ENCODE measurements around the gene EXOC4.

Gene EXOC4

GRCh38 chr7:133491846-133492652 is 239.2 kb downstream of the EXOC4 start:
- DNase-seq (no peak), ATAC-seq (replicated peaks) (no peak)
- H3K4me1 Mint-ChIP-seq: peaks cover 0 to 7% of the 10 kb centered on the region in 2 donors
- no peak overlapping the region for H3K4me3 Mint-ChIP-seq
- no peaks in the 10 kb centered on the region for H3K27me3 Mint-ChIP-seq
- H3K36me3 Mint-ChIP-seq: peaks cover 32 to 44% of the 10 kb centered on the region in 2 donors
- no peak overlapping the region for H3K27ac Mint-ChIP-seq
- no peaks in the 10 kb centered on the region for H3K9me3 Mint-ChIP-seq

- Mint-ChIP-seq H3K9me3 (no peaks in the 10 kb centered on the region), H3K4me3 (no peak overlapping the region), H3K4me1 (peaks cover 0 to 1% of the 10 kb centered on the region in 2 donors), H3K27me3 (no peaks in the 10 kb centered on the region), H3K27ac (no peak overlapping the region), H3K36me3 (peaks cover 20 to 34% of the 10 kb centered on the region in 2 donors)
- ATAC-seq (replicated peaks) (no peak), DNase-seq (no peak)
Observed at GRCh38 chr7:133497061-133497460, 244.2 kb downstream of the EXOC4 start.

GRCh38 chr7:133501771-133502170 is 248.9 kb downstream of the EXOC4 start:
- H3K36me3 Mint-ChIP-seq: peaks cover 8 to 15% of the 10 kb centered on the region in 2 donors
- no peak for ATAC-seq (replicated peaks)
- H3K27me3 Mint-ChIP-seq: no peaks in the 10 kb centered on the region
- H3K4me1 Mint-ChIP-seq: no peaks in the 10 kb centered on the region
- no peaks in the 10 kb centered on the region for H3K9me3 Mint-ChIP-seq
- no peak for DNase-seq
- H3K4me3 Mint-ChIP-seq: no peak overlapping the region
- no peak overlapping the region for H3K27ac Mint-ChIP-seq

GRCh38 chr7:133502498-133502897 is 249.6 kb downstream of the EXOC4 start:
- ATAC-seq (replicated peaks): no peak
- H3K4me3 Mint-ChIP-seq: no peak overlapping the region
- H3K4me1 Mint-ChIP-seq: no peaks in the 10 kb centered on the region
- no peak for DNase-seq
- H3K36me3 Mint-ChIP-seq: peaks cover 4 to 11% of the 10 kb centered on the region in 2 donors
- no peaks in the 10 kb centered on the region for H3K9me3 Mint-ChIP-seq
- H3K27me3 Mint-ChIP-seq: no peaks in the 10 kb centered on the region
- no peak overlapping the region for H3K27ac Mint-ChIP-seq

- DNase-seq: no peak
- no peak overlapping the region for H3K27ac Mint-ChIP-seq
- ATAC-seq (replicated peaks): no peak
- H3K4me1 Mint-ChIP-seq: no peaks in the 10 kb centered on the region
- no peaks in the 10 kb centered on the region for H3K9me3 Mint-ChIP-seq
- H3K4me3 Mint-ChIP-seq: no peak overlapping the region
- peaks cover 0 to 6% of the 10 kb centered on the region in 2 donors for H3K36me3 Mint-ChIP-seq
- H3K27me3 Mint-ChIP-seq: no peaks in the 10 kb centered on the region
Observed at GRCh38 chr7:133502972-133503371, 250.1 kb downstream of the EXOC4 start.

GRCh38 chr7:133504825-133505224 is 251.9 kb downstream of the EXOC4 start:
- H3K27ac Mint-ChIP-seq: no peak overlapping the region
- DNase-seq: no peak

GRCh38 chr7:133509822-133510221 is 256.9 kb downstream of the EXOC4 start:
- ATAC-seq (replicated peaks) (no peak), DNase-seq (no peak)
- Mint-ChIP-seq H3K9me3 (no peaks in the 10 kb centered on the region), H3K4me3 (no peak overlapping the region), H3K27me3 (no peaks in the 10 kb centered on the region), H3K27ac (no peak overlapping the region), H3K4me1 (no peaks in the 10 kb centered on the region), H3K36me3 (peaks cover 23 to 32% of the 10 kb centered on the region in 2 donors)

More at GRCh38 chr7:133504825-133505224, 251.9 kb downstream of the EXOC4 start:
- no peaks in the 10 kb centered on the region for H3K4me1 Mint-ChIP-seq
- H3K4me3 Mint-ChIP-seq: no peak overlapping the region
- no peak for ATAC-seq (replicated peaks)
- no peaks in the 10 kb centered on the region for H3K27me3 Mint-ChIP-seq
- H3K36me3 Mint-ChIP-seq: peaks cover 8 to 10% of the 10 kb centered on the region in 2 donors
- H3K9me3 Mint-ChIP-seq: no peaks in the 10 kb centered on the region

- H3K27ac Mint-ChIP-seq: no peak overlapping the region
Observed at GRCh38 chr7:133510326-133511055, 257.6 kb downstream of the EXOC4 start.

GRCh38 chr7:133511252-133511651 is 258.4 kb downstream of the EXOC4 start:
- peaks cover 24 to 34% of the 10 kb centered on the region in 2 donors for H3K36me3 Mint-ChIP-seq
- no peaks in the 10 kb centered on the region for H3K27me3 Mint-ChIP-seq

More at GRCh38 chr7:133510326-133511055, 257.6 kb downstream of the EXOC4 start:
- peaks cover 23 to 32% of the 10 kb centered on the region in 2 donors for H3K36me3 Mint-ChIP-seq
- no peaks in the 10 kb centered on the region for H3K27me3 Mint-ChIP-seq
- no peaks in the 10 kb centered on the region for H3K4me1 Mint-ChIP-seq
- no peaks in the 10 kb centered on the region for H3K9me3 Mint-ChIP-seq
- no peak overlapping the region for H3K4me3 Mint-ChIP-seq
- DNase-seq (no peak), ATAC-seq (replicated peaks) (no peak)

GRCh38 chr7:133511708-133512107 is 258.8 kb downstream of the EXOC4 start:
- H3K4me3 Mint-ChIP-seq: no peak overlapping the region
- H3K4me1 Mint-ChIP-seq: peaks cover 0 to 2% of the 10 kb centered on the region in 2 donors
- DNase-seq (no peak), ATAC-seq (replicated peaks) (no peak)
- H3K27ac Mint-ChIP-seq: no peak overlapping the region
- H3K27me3 Mint-ChIP-seq: no peaks in the 10 kb centered on the region
- H3K36me3 Mint-ChIP-seq: peaks cover 27 to 37% of the 10 kb centered on the region in 2 donors
- peaks cover 0 to 2% of the 10 kb centered on the region in 2 donors for H3K9me3 Mint-ChIP-seq

More at GRCh38 chr7:133511252-133511651, 258.4 kb downstream of the EXOC4 start:
- Mint-ChIP-seq H3K4me1 (no peaks in the 10 kb centered on the region), H3K27ac (no peak overlapping the region), H3K4me3 (no peak overlapping the region), H3K9me3 (peaks cover 0 to under 1% of the 10 kb centered on the region in 2 donors)
- no peak for ATAC-seq (replicated peaks)
- DNase-seq: no peak

GRCh38 chr7:133512560-133512959 is 259.7 kb downstream of the EXOC4 start:
- ATAC-seq (replicated peaks) (no peak), DNase-seq (no peak)
- peaks cover 27 to 44% of the 10 kb centered on the region in 2 donors for H3K36me3 Mint-ChIP-seq
- no peak overlapping the region for H3K27ac Mint-ChIP-seq
- no peaks in the 10 kb centered on the region for H3K27me3 Mint-ChIP-seq
- H3K4me3 Mint-ChIP-seq: no peak overlapping the region
- peaks cover 0 to 2% of the 10 kb centered on the region in 2 donors for H3K4me1 Mint-ChIP-seq
- H3K9me3 Mint-ChIP-seq: peaks cover 0 to 2% of the 10 kb centered on the region in 2 donors

GRCh38 chr7:133513608-133514007 is 260.7 kb downstream of the EXOC4 start:
- DNase-seq (no peak), ATAC-seq (replicated peaks) (no peak)
- peaks cover 0 to 2% of the 10 kb centered on the region in 2 donors for H3K4me1 Mint-ChIP-seq
- H3K36me3 Mint-ChIP-seq: peaks cover 25 to 44% of the 10 kb centered on the region in 2 donors
- no peaks in the 10 kb centered on the region for H3K27me3 Mint-ChIP-seq
- no peak overlapping the region for H3K4me3 Mint-ChIP-seq
- no peak overlapping the region for H3K27ac Mint-ChIP-seq
- peaks cover 0 to 2% of the 10 kb centered on the region in 2 donors for H3K9me3 Mint-ChIP-seq

- H3K9me3 Mint-ChIP-seq: peaks cover 0 to 2% of the 10 kb centered on the region in 2 donors
- H3K4me1 Mint-ChIP-seq: peaks cover 0 to 2% of the 10 kb centered on the region in 2 donors
- ATAC-seq (replicated peaks) (no peak), DNase-seq (no peak)
- no peaks in the 10 kb centered on the region for H3K27me3 Mint-ChIP-seq
- H3K4me3 Mint-ChIP-seq: no peak overlapping the region
- H3K36me3 Mint-ChIP-seq: peaks cover 23 to 43% of the 10 kb centered on the region in 2 donors
- H3K27ac Mint-ChIP-seq: no peak overlapping the region
Observed at GRCh38 chr7:133514551-133514950, 261.7 kb downstream of the EXOC4 start.

GRCh38 chr7:133517766-133518165 is 264.9 kb downstream of the EXOC4 start:
- Mint-ChIP-seq H3K36me3 (peaks cover 11 to 32% of the 10 kb centered on the region in 2 donors), H3K27me3 (no peaks in the 10 kb centered on the region), H3K4me3 (no peak overlapping the region), H3K9me3 (peaks cover 0 to 2% of the 10 kb centered on the region in 2 donors), H3K4me1 (peaks cover 0 to 2% of the 10 kb centered on the region in 2 donors), H3K27ac (no peak overlapping the region)
- no peak for DNase-seq
- no peak for ATAC-seq (replicated peaks)

All from stimulated activated naive B cell treated with anti-CD40 and anti-IgM and Interleukin-4, amounts not matched to agents 10 μg/mL and 1 μg/mL and 100 μg/mL, for 72 hours (primary cell).